Hematopoietic multipotent progenitor cell treated with erythropoietin and hydrocortisone succinate and interleukin-3 and kit ligand, for 8 days (in vitro differentiated cells): Measurements from ENCODE around the gene POC1B.

Source experiments
- DNase-seq: peaks from one replicate; pipeline ENCODE4 v3.0.0-alpha.2; 2015

The POC1B gene

GRCh38 chr12:89383235-89384049 is 142.4 kb downstream of the POC1B start:
- DNase-seq = no peak

GRCh38 chr12:89382328-89382727 is 143.5 kb downstream of the POC1B start:
- DNase-seq = no peak

GRCh38 chr12:89379839-89380467 is 145.9 kb downstream of the POC1B start:
- DNase-seq = no peak

GRCh38 chr12:89379148-89379838 is 146.6 kb downstream of the POC1B start:
- DNase-seq = no peak

GRCh38 chr12:89376844-89377243 is 149.0 kb downstream of the POC1B start:
- no peak for DNase-seq

GRCh38 chr12:89376202-89376529 is 149.7 kb downstream of the POC1B start:
- DNase-seq = no peak

GRCh38 chr12:89373763-89374572 is 151.9 kb downstream of the POC1B start:
- DNase-seq = no peak

- peak; percentile 29 for DNase-seq
Measured at GRCh38 chr12:89372584-89373370, 153.1 kb downstream of the POC1B start.

- DNase-seq = no peak
Measured at GRCh38 chr12:89370850-89371249, 155.0 kb downstream of the POC1B start.

GRCh38 chr12:89370421-89370831 is 155.4 kb downstream of the POC1B start:
- DNase-seq = no peak
